H9 (cell line): Measurements from ENCODE around the gene USP28. TPM values are rescaled to one million over a fixed set of nuclear protein-coding genes. Genes with fewer than 3 reads are reported as not detected.

Experiments
- DNase-seq: peaks from one replicate; pipeline ENCODE4 v3.0.0-alpha.2; 2017
- H2AFZ ChIP-seq: one replicate; pipeline ENCODE4 v1.6.1; 2013; ENCODE audit warnings: mild to moderate bottlenecking, low read length, control low read depth, moderate library complexity
- H2AK5ac ChIP-seq: 2 replicates; pipeline ENCODE4 v1.6.1; 2013; ENCODE audit warnings: low read length, control low read depth, mixed read lengths; ENCODE audit not compliant: insufficient read length
- H2BK120ac ChIP-seq: one replicate; pipeline ENCODE4 v1.6.1; 2013; ENCODE audit warnings: low read depth, mild to moderate bottlenecking, low read length, control low read depth, inconsistent platforms; ENCODE audit not compliant: poor library complexity, severe bottlenecking
- H2BK12ac ChIP-seq: 2 replicates; pipeline ENCODE4 v1.6.1; 2013; ENCODE audit warnings: low read length, control low read depth, mixed read lengths, low read depth; ENCODE audit not compliant: insufficient read length
- H2BK15ac ChIP-seq: 2 replicates; pipeline ENCODE4 v1.6.1; 2013; ENCODE audit warnings: low read depth, low read length, control low read depth
- H2BK20ac ChIP-seq: one replicate; pipeline ENCODE4 v1.6.1; 2013; ENCODE audit warnings: low read depth, mild to moderate bottlenecking, low read length, control low read depth, inconsistent platforms; ENCODE audit not compliant: poor library complexity, severe bottlenecking
- H2BK5ac ChIP-seq: 2 replicates; pipeline ENCODE4 v1.6.1; 2013; ENCODE audit warnings: low read length, control low read depth, mixed read lengths; ENCODE audit not compliant: insufficient read length
- H3K14ac ChIP-seq: 2 replicates; pipeline ENCODE4 v1.6.1; 2013; ENCODE audit warnings: low read length, control low read depth; ENCODE audit not compliant: insufficient read depth
- H3K18ac ChIP-seq: 2 replicates; pipeline ENCODE4 v1.6.1; 2013; ENCODE audit warnings: low read depth, mild to moderate bottlenecking, mixed read lengths, low read length, control low read depth; ENCODE audit not compliant: insufficient read length
- H3K23ac ChIP-seq: 2 replicates; pipeline ENCODE4 v1.6.1; 2013; ENCODE audit warnings: low read length, control low read depth, mixed read lengths, low read depth; ENCODE audit not compliant: insufficient read length
- H3K23me2 ChIP-seq: 2 replicates; pipeline ENCODE4 v1.6.1; 2013; ENCODE audit warnings: low read depth, mild to moderate bottlenecking, mixed read lengths, low read length, control low read depth; ENCODE audit not compliant: insufficient read length, poor library complexity, severe bottlenecking
- H3K27ac ChIP-seq: 2 replicates; pipeline ENCODE4 v1.5.1; 2013; ENCODE audit warnings: low read length, control low read depth, mixed read lengths, low read depth; ENCODE audit not compliant: insufficient read length
- H3K27me3 ChIP-seq: 2 replicates; pipeline ENCODE4 v1.6.1; 2013; ENCODE audit warnings: low read length, control low read depth, inconsistent platforms; ENCODE audit not compliant: insufficient read depth
- H3K4ac ChIP-seq: 2 replicates; pipeline ENCODE4 v1.6.1; 2013; ENCODE audit warnings: low read depth, mild to moderate bottlenecking, control low read depth, inconsistent platforms, low read length, moderate library complexity
- H3K4me1 ChIP-seq: 2 replicates; pipeline ENCODE4 v1.6.1; 2013; ENCODE audit warnings: low read length, control low read depth, inconsistent platforms; ENCODE audit not compliant: insufficient read depth
- H3K4me2 ChIP-seq: 2 replicates; pipeline ENCODE4 v1.6.1; 2013; ENCODE audit warnings: low read length, control low read depth, mixed read lengths; ENCODE audit not compliant: insufficient read length, insufficient read depth
- H3K56ac ChIP-seq: 2 replicates; pipeline ENCODE4 v1.6.1; 2013; ENCODE audit warnings: low read depth, mild to moderate bottlenecking, mixed read lengths, low read length, control low read depth; ENCODE audit not compliant: insufficient read length
- H3K79me1 ChIP-seq: 2 replicates; pipeline ENCODE4 v1.6.1; 2013; ENCODE audit warnings: low read depth, mild to moderate bottlenecking, moderate library complexity, low read length, control low read depth, inconsistent platforms; ENCODE audit not compliant: insufficient read depth, poor library complexity, severe bottlenecking
- H3K79me2 ChIP-seq: 2 replicates; pipeline ENCODE4 v1.6.1; 2013; ENCODE audit warnings: low read length, control low read depth, inconsistent platforms; ENCODE audit not compliant: insufficient read depth
- H3K9ac ChIP-seq: 2 replicates; pipeline ENCODE4 v1.6.1; 2013; ENCODE audit warnings: low read length, control low read depth, mixed read lengths; ENCODE audit not compliant: insufficient read length; ENCODE audit errors: extremely low read depth
- H3K9me3 ChIP-seq: one replicate; pipeline ENCODE4 v1.6.1; 2013; ENCODE audit warnings: low read depth, low read length, inconsistent platforms; ENCODE audit not compliant: control insufficient read depth
- H3T11ph ChIP-seq: one replicate; pipeline ENCODE4 v1.6.1; 2013; ENCODE audit warnings: mild to moderate bottlenecking, low read length, control low read depth, inconsistent platforms
- H4K20me1 ChIP-seq: one replicate; pipeline ENCODE4 v1.6.1; 2013; ENCODE audit not compliant: control insufficient read depth, insufficient read length, insufficient read depth
- H4K5ac ChIP-seq: 2 replicates; pipeline ENCODE4 v1.6.1; 2013; ENCODE audit warnings: low read depth, mild to moderate bottlenecking, mixed read lengths, low read length, control low read depth; ENCODE audit not compliant: insufficient read length
- H4K8ac ChIP-seq: replicated peaks from 2 replicates; pipeline ENCODE4 v1.6.1; 2013; ENCODE audit warnings: low read length, control low read depth, mixed read lengths, low read depth; ENCODE audit not compliant: insufficient read length
- H4K91ac ChIP-seq: 2 replicates; pipeline ENCODE4 v1.6.1; 2013; ENCODE audit warnings: low read depth, mild to moderate bottlenecking, moderate library complexity, mixed read lengths, low read length, control low read depth; ENCODE audit not compliant: insufficient read length
- H3K27ac Mint-ChIP-seq, 3 experiments: 2 replicates in 2 of 3; 3 replicates in 1 of 3; pipeline ENCODE4 v1.8.0; 2020 to 2021; ENCODE audit warnings: mixed read lengths in 3 of 3, mild to moderate bottlenecking in 1 of 3, moderate library complexity in 1 of 3
- H3K27me3 Mint-ChIP-seq: 2 replicates; pipeline ENCODE4 v1.8.0; 2021; ENCODE audit warnings: low read depth, mild to moderate bottlenecking, moderate library complexity, mixed read lengths
- H3K36me3 Mint-ChIP-seq, 3 experiments: 2 replicates in 2 of 3; 3 replicates in 1 of 3; pipeline ENCODE4 v1.8.0; 2020 to 2021; ENCODE audit warnings: low read depth in 3 of 3, mixed read lengths in 3 of 3; ENCODE audit not compliant: insufficient read depth in 1 of 3
- H3K4me1 Mint-ChIP-seq, 2 experiments: 2 replicates each; pipeline ENCODE4 v1.8.0; 2020; ENCODE audit warnings: mixed read lengths in 2 of 2
- H3K4me3 Mint-ChIP-seq, 2 experiments: 2 replicates in 1 of 2; 3 replicates in 1 of 2; pipeline ENCODE4 v1.8.0; 2020 to 2021; ENCODE audit warnings: mild to moderate bottlenecking in 2 of 2, mixed read lengths in 2 of 2, moderate library complexity in 1 of 2
- H3K9me3 Mint-ChIP-seq, 2 experiments: 2 replicates in 1 of 2; 3 replicates in 1 of 2; pipeline ENCODE4 v1.8.0; 2020; ENCODE audit warnings: mild to moderate bottlenecking in 2 of 2, mixed read lengths in 2 of 2, moderate library complexity in 1 of 2
- WGBS: extraction: QIAGEN DNeasy Blood & Tissue Kit; methylation state at CpG from one replicate; pipeline ENCODE4 v1.1.7; 2013; ENCODE audit warnings: missing lambda C conversion rate, low lambda C conversion rate, mixed read lengths; ENCODE audit not compliant: insufficient read length; ENCODE audit errors: extremely low coverage; 5-methylcytosine and 5-hydroxymethylcytosine counted together
- total RNA-seq: library from RNA; stranded (reverse); gene quantifications from 2 replicates; pipeline ENCODE4 v1.2.1, GENCODE V29; 2021
- TF ChIP-seq, protein P1 (sequence below): fragments of 200-600 bp; sonication (generic); conservative IDR thresholded peaks from 3 replicates; pipeline ENCODE4 v1.8.0; 2021; ENCODE audit warnings: antibody characterized with exemption, mild to moderate bottlenecking

Gene USP28
- total RNA-seq, 1 experiment from 2014 or later = 107 TPM

DNA sequence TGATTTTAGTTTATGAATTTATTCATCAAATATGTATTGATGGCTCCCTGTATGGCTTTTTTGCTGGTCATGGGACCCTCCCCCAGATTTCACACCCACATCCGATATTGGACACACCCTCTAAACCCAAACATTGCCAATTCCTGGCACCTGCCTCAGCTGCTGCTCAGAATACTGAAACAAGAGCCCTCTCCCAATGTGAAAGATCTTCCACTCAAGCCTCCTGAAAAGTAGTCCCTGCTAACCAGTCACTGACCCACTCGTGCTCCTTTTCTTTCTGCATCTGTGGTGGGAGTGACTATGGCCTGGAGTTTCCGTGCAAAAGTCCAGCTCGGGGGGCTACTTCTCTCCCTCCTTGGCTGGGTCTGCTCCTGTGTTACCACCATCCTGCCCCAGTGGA, 95.9 kb downstream of the USP28 start, which contains the start of gene CLDN25:
CLDN25 (plus strand) TSS at position 301 of the 400 bp plus-strand sequence; CDS start at position 301, 0 bp downstream.
- no peak within 1 kb of the TSS for H3K56ac ChIP-seq
- Mint-ChIP-seq H3K27me3 (peaks cover 21% of the 10 kb centered on the region), H3K4me1 (no peaks in the 10 kb centered on the region)

More for the DNA sequence above, 95.9 kb downstream of the USP28 start, which contains the start of gene CLDN25:
- H3K23ac ChIP-seq = no peak within 1 kb of the TSS
- no peaks in the 10 kb centered on the region for H3K79me1 ChIP-seq
- H3K9me3 ChIP-seq = no peaks in the 10 kb centered on the region
- H2BK120ac ChIP-seq = no peak within 1 kb of the TSS
- H3K36me3 Mint-ChIP-seq = no peaks in the 10 kb centered on the region
- no peak within 1 kb of the TSS for H2BK12ac ChIP-seq
- no peaks in the 10 kb centered on the region for H4K20me1 ChIP-seq
- no peak within 1 kb of the TSS for H3K4me2 ChIP-seq
- H3K4ac ChIP-seq = no peak within 1 kb of the TSS
- TF ChIP-seq, protein P1, sequence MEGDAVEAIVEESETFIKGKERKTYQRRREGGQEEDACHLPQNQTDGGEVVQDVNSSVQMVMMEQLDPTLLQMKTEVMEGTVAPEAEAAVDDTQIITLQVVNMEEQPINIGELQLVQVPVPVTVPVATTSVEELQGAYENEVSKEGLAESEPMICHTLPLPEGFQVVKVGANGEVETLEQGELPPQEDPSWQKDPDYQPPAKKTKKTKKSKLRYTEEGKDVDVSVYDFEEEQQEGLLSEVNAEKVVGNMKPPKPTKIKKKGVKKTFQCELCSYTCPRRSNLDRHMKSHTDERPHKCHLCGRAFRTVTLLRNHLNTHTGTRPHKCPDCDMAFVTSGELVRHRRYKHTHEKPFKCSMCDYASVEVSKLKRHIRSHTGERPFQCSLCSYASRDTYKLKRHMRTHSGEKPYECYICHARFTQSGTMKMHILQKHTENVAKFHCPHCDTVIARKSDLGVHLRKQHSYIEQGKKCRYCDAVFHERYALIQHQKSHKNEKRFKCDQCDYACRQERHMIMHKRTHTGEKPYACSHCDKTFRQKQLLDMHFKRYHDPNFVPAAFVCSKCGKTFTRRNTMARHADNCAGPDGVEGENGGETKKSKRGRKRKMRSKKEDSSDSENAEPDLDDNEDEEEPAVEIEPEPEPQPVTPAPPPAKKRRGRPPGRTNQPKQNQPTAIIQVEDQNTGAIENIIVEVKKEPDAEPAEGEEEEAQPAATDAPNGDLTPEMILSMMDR = no peak
- no peaks in the 10 kb centered on the region for H3K9me3 Mint-ChIP-seq
- H2BK20ac ChIP-seq = no peak within 1 kb of the TSS
- H3K4me3 Mint-ChIP-seq = no peak within 1 kb of the TSS; a peak in 1 of 5 replicates
- no peaks in the 10 kb centered on the region for H3K23me2 ChIP-seq
- H3K9ac ChIP-seq = no peak within 1 kb of the TSS
- H4K8ac ChIP-seq = no peak within 1 kb of the TSS
- no peak for DNase-seq
- H2AK5ac ChIP-seq = no peak within 1 kb of the TSS
- no peak within 1 kb of the TSS for H3T11ph ChIP-seq
- H2BK15ac ChIP-seq = no peak within 1 kb of the TSS
- no peak within 1 kb of the TSS for H4K5ac ChIP-seq
- no CpG with 5 or more reads among the region's 4 CpGs for WGBS
- no peaks in the 10 kb centered on the region for H3K27me3 ChIP-seq
- H3K27ac Mint-ChIP-seq = no peak within 1 kb of the TSS; a peak in 1 of 7 replicates
- no peak within 1 kb of the TSS for H4K91ac ChIP-seq
- no peak within 1 kb of the TSS for H3K27ac ChIP-seq
- no peaks in the 10 kb centered on the region for H3K4me1 ChIP-seq
- H3K14ac ChIP-seq = no peak within 1 kb of the TSS
- H3K18ac ChIP-seq = no peak within 1 kb of the TSS
- no peak within 1 kb of the TSS for H2BK5ac ChIP-seq
- H3K79me2 ChIP-seq = no peaks in the 10 kb centered on the region
- H2AFZ ChIP-seq = no peak within 1 kb of the TSS
